GM12872 (cell line): ENCODE results near the gene TPP2.
A peak's percentile ranks its signal among the peaks of the same experiment; 100 is the strongest.

Experiments
- CTCF ChIP-seq: IDR thresholded peaks from 3 replicates; pipeline ENCODE4 v1.5.1; 2011; ENCODE audit warnings: low read depth, mild to moderate bottlenecking, low read length, moderate library complexity; ENCODE audit not compliant: insufficient read depth

The TPP2 gene

GRCh38 chr13:102596147-102597028 lies at the start of gene TPP2:
Gene TPP2 (plus strand): TSS chr13:102596986. CDS start chr13:102597039, 53 bp downstream.
- TF ChIP-seq CTCF = no peak

DNA sequence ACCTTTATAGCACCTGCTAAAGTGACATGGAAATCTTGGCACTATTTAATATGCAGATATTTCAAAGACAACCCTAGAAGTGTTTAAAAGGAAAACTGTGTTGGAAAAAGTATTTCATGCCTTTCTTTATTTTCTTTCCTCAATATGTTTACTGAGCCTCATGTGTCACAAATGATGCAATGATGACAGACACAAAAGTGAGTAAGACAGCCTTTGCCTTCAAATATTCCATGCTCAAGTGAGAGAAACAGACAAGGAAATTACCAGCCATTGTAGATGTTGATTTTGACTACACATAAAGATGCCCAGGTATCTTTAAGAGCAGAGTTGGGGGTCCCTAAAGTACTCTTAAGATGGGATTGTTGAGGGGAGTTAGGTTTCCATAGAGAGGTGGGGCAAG lies 48.0 kb upstream of the TPP2 start:
- TF ChIP-seq CTCF = no peak

DNA sequence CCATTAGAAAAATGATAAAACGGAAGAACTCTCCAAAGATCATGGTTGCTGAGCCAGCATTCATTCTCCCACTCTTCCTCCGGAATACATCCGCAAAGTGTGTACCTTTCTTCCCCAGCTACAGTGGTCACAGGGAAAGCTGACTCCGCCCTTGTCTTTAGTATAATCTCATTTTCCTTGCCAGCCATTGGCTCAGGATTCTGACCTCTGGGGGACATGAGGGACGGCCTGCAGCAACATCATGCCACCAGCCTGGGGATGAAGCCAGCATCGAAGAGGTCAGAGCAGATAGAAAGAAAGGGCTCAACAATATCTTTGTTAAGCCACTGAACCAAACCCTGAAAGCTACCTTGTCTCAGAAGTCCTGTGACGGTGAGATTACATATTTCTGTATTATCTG lies 46.3 kb upstream of the TPP2 start:
- no peak for TF ChIP-seq CTCF

GRCh38 chr13:102555914-102556553 lies 40.8 kb upstream of the TPP2 start:
- TF ChIP-seq CTCF = peak; percentile 57

DNA sequence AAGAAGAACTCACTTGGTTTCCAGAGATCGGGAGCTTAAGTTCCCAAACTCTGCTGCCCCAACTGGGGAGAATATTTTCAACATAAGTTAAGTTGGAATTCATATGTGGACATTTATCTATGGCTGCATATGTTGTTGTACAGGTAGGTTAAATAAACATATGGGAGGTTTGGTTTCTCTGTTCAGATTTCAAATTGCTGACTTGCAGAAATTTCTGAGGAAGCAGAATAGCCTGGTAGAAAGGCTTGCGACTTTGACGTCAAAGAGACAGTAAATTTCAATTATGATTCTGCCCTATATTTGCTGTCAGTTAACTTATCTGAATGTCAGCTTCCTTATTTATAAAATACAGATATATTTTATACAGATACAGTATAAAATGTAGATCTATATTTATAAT lies 40.0 kb upstream of the TPP2 start:
- no peak for TF ChIP-seq CTCF

DNA sequence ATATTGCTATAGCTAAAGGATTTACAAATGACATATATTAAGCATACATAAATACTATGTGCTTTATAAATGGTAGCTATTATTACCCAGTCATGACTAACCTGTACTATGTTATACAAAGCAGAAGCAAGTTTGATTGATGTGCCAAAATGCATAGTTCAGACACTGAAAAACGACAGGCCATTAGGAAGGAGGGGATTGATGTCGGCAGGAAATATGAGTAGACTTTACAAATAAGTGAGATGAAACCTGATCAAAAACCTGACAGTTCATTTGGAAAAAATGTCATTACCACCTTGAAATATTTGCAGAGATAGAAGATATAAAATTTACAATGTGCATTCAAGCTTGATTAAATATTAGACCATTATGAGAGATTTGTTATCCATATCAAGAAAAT lies 38.8 kb upstream of the TPP2 start:
- TF ChIP-seq CTCF = no peak

DNA sequence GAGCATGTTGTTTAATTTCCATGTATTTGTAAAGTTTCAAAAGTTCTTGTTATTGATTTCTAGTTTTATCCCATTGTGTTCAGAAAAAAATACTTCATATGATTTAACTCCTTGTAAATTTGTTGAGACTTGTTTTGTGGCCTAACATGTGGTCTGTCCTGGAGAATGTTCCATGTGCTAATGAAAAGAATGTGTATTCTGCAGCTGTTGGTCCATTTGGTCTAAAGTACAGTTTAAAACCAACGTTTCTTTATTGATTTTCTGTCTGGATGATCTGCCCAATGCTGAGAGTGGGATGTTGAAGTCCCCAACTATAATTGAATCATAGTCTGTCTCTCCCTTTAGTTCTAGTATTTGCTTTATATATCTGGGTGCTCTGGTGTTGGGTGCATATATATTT lies 34.9 kb upstream of the TPP2 start:
- TF ChIP-seq CTCF = no peak
